ENCODE results near the gene TCP10L.
"Not testable (repeated sequence)": the region's sequence is repeated elsewhere in the genome, so short reads cannot be mapped to it uniquely, and the experiment has no call there.

Gene TCP10L

GRCh38 chr21:32549440-32549839 is 35.9 kb downstream of the TCP10L start:
- DNase-seq = no peak

GRCh38 chr21:32548978-32549377 is 36.3 kb downstream of the TCP10L start:
- DNase-seq = no peak

- DNase-seq = no peak
These were observed 38.3 kb downstream of the TCP10L start for GRCh38 chr21:32547018-32547417.

- DNase-seq = no peak
These were observed 39.3 kb downstream of the TCP10L start for GRCh38 chr21:32545948-32546441.

GRCh38 chr21:32544697-32545096 is 40.6 kb downstream of the TCP10L start:
- DNase-seq = no peak

- DNase-seq = no peak
These were observed 41.3 kb downstream of the TCP10L start for GRCh38 chr21:32543975-32544374.

GRCh38 chr21:32543056-32543455 is 42.3 kb downstream of the TCP10L start:
- DNase-seq = not testable (repeated sequence)

GRCh38 chr21:32539378-32539777 is 45.9 kb downstream of the TCP10L start:
- no peak for DNase-seq

- no peak for DNase-seq
These were observed 47.1 kb downstream of the TCP10L start for GRCh38 chr21:32538147-32538792.

GRCh38 chr21:32537569-32537881 is 47.8 kb downstream of the TCP10L start:
- DNase-seq = no peak

GRCh38 chr21:32535612-32536011 is 49.7 kb downstream of the TCP10L start:
- no peak for DNase-seq

- no peak for DNase-seq
These were observed 51.2 kb downstream of the TCP10L start for GRCh38 chr21:32534113-32534512.

- DNase-seq = no peak
These were observed 51.7 kb downstream of the TCP10L start for GRCh38 chr21:32533611-32534010.

GRCh38 chr21:32533053-32533452 is 52.3 kb downstream of the TCP10L start:
- no peak for DNase-seq

GRCh38 chr21:32532636-32533035 is 52.7 kb downstream of the TCP10L start:
- no peak for DNase-seq

GRCh38 chr21:32531561-32531960 is 53.8 kb downstream of the TCP10L start:
- DNase-seq = not testable (repeated sequence)

GRCh38 chr21:32530809-32531208 is 54.5 kb downstream of the TCP10L start:
- DNase-seq = not testable (repeated sequence)

- no peak for DNase-seq
These were observed 55.6 kb downstream of the TCP10L start for GRCh38 chr21:32529679-32530078.

GRCh38 chr21:32525282-32525681 is 60.0 kb downstream of the TCP10L start:
- no peak for DNase-seq

- no peak for DNase-seq
These were observed 61.2 kb downstream of the TCP10L start for GRCh38 chr21:32523988-32524719.
